Fibroblast of lung (primary cell): ENCODE results near the gene FOXA3. TPM values are rescaled to one million over a fixed set of nuclear protein-coding genes. Genes with fewer than 3 reads are reported as not detected.

Experiments used
- DNase-seq, 2 donors: peaks; one replicate each; pipeline versions ENCODE4 v3.0.0 to v3.0.0-alpha.2; 2010; ENCODE audit warnings: low read depth in 2 of 2
- H2AFZ ChIP-seq: 2 replicates; pipeline ENCODE4 v1.5.1; 2012; ENCODE audit warnings: low read length, control low read depth, inconsistent platforms
- H3K27ac ChIP-seq: 2 replicates; pipeline ENCODE4 v1.5.1; 2011; ENCODE audit warnings: low read length, control low read depth; ENCODE audit not compliant: insufficient read depth
- H3K27me3 ChIP-seq: 2 replicates; pipeline ENCODE4 v1.5.1; 2011; ENCODE audit warnings: mild to moderate bottlenecking, low read length; ENCODE audit not compliant: control insufficient read depth, insufficient read depth
- H3K36me3 ChIP-seq: 2 replicates; pipeline ENCODE4 v1.5.1; 2011; ENCODE audit warnings: low read length; ENCODE audit not compliant: control insufficient read depth, insufficient read depth
- H3K4me1 ChIP-seq: 2 replicates; pipeline ENCODE4 v1.5.1; 2011; ENCODE audit warnings: low read length; ENCODE audit not compliant: control insufficient read depth, insufficient read depth; ENCODE audit errors: extremely low read depth
- H3K4me2 ChIP-seq: 2 replicates; pipeline ENCODE4 v1.5.1; 2011; ENCODE audit warnings: low read length, control low read depth; ENCODE audit not compliant: insufficient read depth; ENCODE audit errors: extremely low read depth
- H3K4me3 ChIP-seq, 4 experiments: fragments of 200-600 bp in 1 of 4; sonication (generic) in 1 of 4; replicated peaks in 1 of 4; 2 replicates each; pipeline ENCODE4 v1.5.1; 2011 to 2016; ENCODE audit warnings: low read length in 4 of 4, low read depth in 3 of 4, mild to moderate bottlenecking in 3 of 4, control low read depth in 2 of 4, inconsistent platforms in 1 of 4, mixed read lengths in 1 of 4; ENCODE audit not compliant: insufficient read depth in 1 of 4; ENCODE audit errors: control extremely low read depth in 1 of 4
- H3K79me2 ChIP-seq: 2 replicates; pipeline ENCODE4 v1.5.1; 2012; ENCODE audit warnings: mild to moderate bottlenecking, low read length, inconsistent platforms; ENCODE audit not compliant: control insufficient read depth, insufficient read depth
- H3K9ac ChIP-seq: 2 replicates; pipeline ENCODE4 v1.5.1; 2011; ENCODE audit warnings: mild to moderate bottlenecking, low read length, control low read depth; ENCODE audit not compliant: insufficient read depth
- H3K9me3 ChIP-seq: 2 replicates; pipeline ENCODE4 v1.5.1; 2012; ENCODE audit warnings: low read depth, low read length; ENCODE audit not compliant: control insufficient read depth, insufficient read depth
- H4K20me1 ChIP-seq: 2 replicates; pipeline ENCODE4 v1.5.1; 2011; ENCODE audit warnings: low read length; ENCODE audit not compliant: control insufficient read depth, insufficient read depth; ENCODE audit errors: extremely low read depth
- EZH2 ChIP-seq: IDR thresholded peaks from 2 replicates; pipeline ENCODE4 v1.5.1; 2012; ENCODE audit warnings: low read length, control low read depth, mild to moderate bottlenecking; ENCODE audit errors: missing control alignments
- polyA plus RNA-seq, 2 donors: library from polyadenylated mRNA; depleted of rRNA in 1 of 2; stranded (reverse) in 1 of 2; unstranded in 1 of 2; fragments of >200 nt; gene quantifications; 2 replicates each; pipeline ENCODE4 v1.2.1, GENCODE V29; 2011 to 2012; ENCODE audit warnings: missing spikeins in 1 of 2
- total RNA-seq: library from RNA; depleted of rRNA; stranded (reverse); fragments of >200 nt; gene quantifications from 2 replicates; pipeline ENCODE4 v1.2.1, GENCODE V29; 2014
- TF ChIP-seq, protein P1 (sequence below), 2 donors: IDR thresholded peaks in 1 of 2; conservative IDR thresholded peaks in 1 of 2; 1 replicate in 1 of 2; 2 replicates in 1 of 2; pipeline ENCODE4 v1.5.1; 2011 to 2012; ENCODE audit warnings: low read length in 2 of 2, control low read depth in 1 of 2, inconsistent platforms in 1 of 2, low read depth in 1 of 2, mild to moderate bottlenecking in 1 of 2

Gene FOXA3
- total and polyA plus RNA-seq, 2 donors (not counting 1 experiment from before 2014, with no cell fraction given): not detected

DNA sequence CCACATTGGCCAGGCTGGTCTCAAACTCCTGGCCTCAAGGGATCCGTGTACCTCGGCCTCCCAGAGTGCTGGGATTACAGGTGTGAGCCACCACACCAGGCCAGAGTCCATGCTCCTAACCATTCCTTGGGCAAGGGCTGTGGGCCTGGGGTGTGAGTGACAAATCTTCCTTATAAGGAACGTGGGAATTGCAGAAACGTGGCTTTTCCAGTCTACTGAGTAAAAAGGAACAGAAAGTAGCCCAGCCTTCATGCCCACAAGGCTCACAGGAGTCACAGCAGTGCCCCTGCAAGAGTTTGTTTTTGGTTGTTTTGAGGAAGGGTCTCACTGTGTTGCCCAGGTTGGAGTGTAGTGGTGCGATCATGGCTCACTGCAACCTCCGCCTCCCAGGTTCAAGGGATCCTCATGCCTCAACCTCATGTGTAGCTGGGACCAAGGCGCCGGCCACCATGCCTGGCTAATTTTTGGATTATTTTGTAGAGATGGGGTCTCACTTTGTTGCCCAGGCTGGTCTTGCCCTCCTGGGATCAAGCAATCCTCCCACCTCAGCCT is 33.2 kb downstream of the FOXA3 start:
- Histone ChIP-seq H3K9ac (no peak overlapping the region), H3K4me2 (no peak overlapping the region), H3K4me3 (no peak overlapping the region), H3K27me3 (no peaks in the 10 kb centered on the region), H3K36me3 (peaks cover 3% of the 10 kb centered on the region), H3K79me2 (no peaks in the 10 kb centered on the region), H3K4me1 (peaks cover 4% of the 10 kb centered on the region), H3K27ac (no peak overlapping the region), H2AFZ (no peak overlapping the region), H4K20me1 (no peaks in the 10 kb centered on the region), H3K9me3 (no peaks in the 10 kb centered on the region)
- TF ChIP-seq EZH2: no peak
- TF ChIP-seq, protein P1, sequence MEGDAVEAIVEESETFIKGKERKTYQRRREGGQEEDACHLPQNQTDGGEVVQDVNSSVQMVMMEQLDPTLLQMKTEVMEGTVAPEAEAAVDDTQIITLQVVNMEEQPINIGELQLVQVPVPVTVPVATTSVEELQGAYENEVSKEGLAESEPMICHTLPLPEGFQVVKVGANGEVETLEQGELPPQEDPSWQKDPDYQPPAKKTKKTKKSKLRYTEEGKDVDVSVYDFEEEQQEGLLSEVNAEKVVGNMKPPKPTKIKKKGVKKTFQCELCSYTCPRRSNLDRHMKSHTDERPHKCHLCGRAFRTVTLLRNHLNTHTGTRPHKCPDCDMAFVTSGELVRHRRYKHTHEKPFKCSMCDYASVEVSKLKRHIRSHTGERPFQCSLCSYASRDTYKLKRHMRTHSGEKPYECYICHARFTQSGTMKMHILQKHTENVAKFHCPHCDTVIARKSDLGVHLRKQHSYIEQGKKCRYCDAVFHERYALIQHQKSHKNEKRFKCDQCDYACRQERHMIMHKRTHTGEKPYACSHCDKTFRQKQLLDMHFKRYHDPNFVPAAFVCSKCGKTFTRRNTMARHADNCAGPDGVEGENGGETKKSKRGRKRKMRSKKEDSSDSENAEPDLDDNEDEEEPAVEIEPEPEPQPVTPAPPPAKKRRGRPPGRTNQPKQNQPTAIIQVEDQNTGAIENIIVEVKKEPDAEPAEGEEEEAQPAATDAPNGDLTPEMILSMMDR (conservative IDR thresholded peaks at IDR 0.05 in 1 of 2, IDR thresholded peaks at IDR 0.05 in 1 of 2; ENCODE audit: low read depth in 1 of 2, low read length in 2 of 2): no peak
- DNase-seq: no peak

DNA sequence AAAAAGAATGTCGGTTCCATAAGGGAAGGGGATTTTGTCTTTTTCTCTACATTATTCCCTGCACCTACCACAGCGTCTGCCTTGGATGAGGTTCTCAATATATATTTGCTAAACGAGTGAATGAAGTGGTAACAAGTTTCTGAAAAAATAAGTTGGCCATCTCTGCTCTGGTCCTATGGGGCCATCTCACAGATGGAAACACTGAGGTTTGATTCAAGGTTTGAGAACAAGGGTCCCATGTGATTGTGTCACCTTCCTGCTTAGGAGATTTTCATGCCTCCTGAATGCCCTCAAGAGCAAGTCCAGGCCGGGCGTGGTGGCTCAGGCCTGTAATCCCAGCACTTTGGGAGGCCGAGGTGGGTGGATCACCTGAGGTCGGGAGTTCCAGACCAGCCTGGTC is 35.1 kb downstream of the FOXA3 start:
- Histone ChIP-seq H3K4me2 (no peak overlapping the region), H3K9ac (no peak overlapping the region), H3K9me3 (no peaks in the 10 kb centered on the region), H3K27ac (no peak overlapping the region), H3K4me3 (no peak overlapping the region), H3K36me3 (peaks cover 3% of the 10 kb centered on the region), H4K20me1 (no peaks in the 10 kb centered on the region), H3K4me1 (peaks cover 4% of the 10 kb centered on the region), H3K27me3 (no peaks in the 10 kb centered on the region), H3K79me2 (no peaks in the 10 kb centered on the region), H2AFZ (no peak overlapping the region)
- DNase-seq: no peak
- no peak for TF ChIP-seq EZH2
- TF ChIP-seq, protein P1 (conservative IDR thresholded peaks at IDR 0.05 in 1 of 2, IDR thresholded peaks at IDR 0.05 in 1 of 2; ENCODE audit: low read depth in 1 of 2, low read length in 2 of 2): no peak

DNA sequence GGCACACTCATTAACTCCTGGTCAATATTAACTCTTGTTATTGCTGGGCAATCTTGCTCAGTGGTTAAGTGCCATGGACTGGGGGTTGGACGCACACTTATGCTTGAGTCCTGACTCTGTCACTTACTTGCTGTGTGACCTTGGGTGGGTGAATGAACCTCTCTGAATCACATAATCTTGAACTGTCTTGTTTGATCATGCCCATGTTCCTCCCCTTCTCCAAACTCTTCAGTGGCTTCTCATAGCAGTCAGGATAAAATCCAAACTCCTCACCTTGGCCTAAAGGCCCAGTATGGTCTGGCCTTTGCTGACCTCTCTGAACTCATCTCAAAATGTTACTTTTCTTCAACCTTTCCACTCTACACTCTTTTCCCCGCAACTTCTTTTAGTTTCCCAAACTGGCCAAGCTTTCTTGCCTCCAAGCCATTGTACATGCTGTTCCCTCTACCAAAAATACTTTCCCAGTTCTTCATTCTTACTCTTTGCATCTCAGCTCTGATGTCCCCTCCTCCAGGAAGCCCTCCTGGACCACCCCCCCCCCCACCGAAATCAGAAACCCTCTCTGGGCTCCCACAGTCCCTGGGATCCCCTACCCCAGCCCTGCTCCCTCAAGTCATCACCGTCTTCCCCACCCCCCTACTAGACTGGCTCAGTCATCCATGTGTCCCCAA is 35.9 kb downstream of the FOXA3 start:
- H3K4me2 ChIP-seq: no peak overlapping the region

More for the DNA sequence above, 35.9 kb downstream of the FOXA3 start:
- Histone ChIP-seq H3K27me3 (no peaks in the 10 kb centered on the region), H3K9ac (no peak overlapping the region), H3K4me1 (peaks cover 4% of the 10 kb centered on the region), H4K20me1 (no peaks in the 10 kb centered on the region), H3K79me2 (no peaks in the 10 kb centered on the region), H3K36me3 (peaks cover 3% of the 10 kb centered on the region), H3K27ac (no peak overlapping the region), H2AFZ (no peak overlapping the region), H3K9me3 (no peaks in the 10 kb centered on the region), H3K4me3 (no peak overlapping the region)
- no peak for DNase-seq
- TF ChIP-seq EZH2: no peak
